Right atrium auricular region (tissue), 2 donors: ENCODE measurements around the gene EWSR1. TPM values are rescaled to one million over a fixed set of nuclear protein-coding genes. Genes with fewer than 3 reads are reported as not detected.

Source experiments
- DNase-seq: peaks from one replicate; pipeline ENCODE4 v3.0.0-alpha.2; 2019; ENCODE audit warnings: low spot score
- H3K27ac ChIP-seq, 2 donors: fragments of 200-600 bp; sonication (generic); 1 replicate in 1 of 2; 2 replicates in 1 of 2; pipeline ENCODE4 v1.5.1; 2016 to 2019
- H3K27me3 ChIP-seq, 2 donors: fragments of 200-600 bp; sonication (generic); one replicate each; pipeline versions ENCODE4 v1.5.1 to v1.6.0; 2017 to 2019
- H3K36me3 ChIP-seq: fragments of 200-600 bp; sonication (generic); one replicate; pipeline ENCODE4 v1.5.1; 2016
- H3K4me1 ChIP-seq, 2 donors: fragments of 200-600 bp; sonication (generic); one replicate each; pipeline versions ENCODE4 v1.5.1 to v1.6.0; 2017 to 2019
- H3K4me3 ChIP-seq, 2 donors: fragments of 200-600 bp; sonication (generic); 1 replicate in 1 of 2; 2 replicates in 1 of 2; pipeline ENCODE4 v1.5.1; 2017 to 2019; ENCODE audit warnings: mild to moderate bottlenecking in 1 of 2, moderate library complexity in 1 of 2
- H3K9me3 ChIP-seq, 2 donors: fragments of 200-600 bp; sonication (generic); one replicate each; pipeline ENCODE4 v1.5.1; 2019
- CTCF ChIP-seq, 2 donors: fragments of 200-600 bp; sonication (generic); IDR thresholded peaks; one replicate each; pipeline ENCODE4 v1.5.1; 2019; ENCODE audit warnings: antibody characterized with exemption in 2 of 2
- total RNA-seq, 2 donors: library from RNA; depleted of rRNA; stranded (reverse); fragments of >200 nt; gene quantifications; one replicate each; pipeline ENCODE4 v1.1.0, GENCODE V29; 2016

The EWSR1 gene
- total RNA-seq, 2 donors from 2014 or later, result 153 to 179 TPM

DNA sequence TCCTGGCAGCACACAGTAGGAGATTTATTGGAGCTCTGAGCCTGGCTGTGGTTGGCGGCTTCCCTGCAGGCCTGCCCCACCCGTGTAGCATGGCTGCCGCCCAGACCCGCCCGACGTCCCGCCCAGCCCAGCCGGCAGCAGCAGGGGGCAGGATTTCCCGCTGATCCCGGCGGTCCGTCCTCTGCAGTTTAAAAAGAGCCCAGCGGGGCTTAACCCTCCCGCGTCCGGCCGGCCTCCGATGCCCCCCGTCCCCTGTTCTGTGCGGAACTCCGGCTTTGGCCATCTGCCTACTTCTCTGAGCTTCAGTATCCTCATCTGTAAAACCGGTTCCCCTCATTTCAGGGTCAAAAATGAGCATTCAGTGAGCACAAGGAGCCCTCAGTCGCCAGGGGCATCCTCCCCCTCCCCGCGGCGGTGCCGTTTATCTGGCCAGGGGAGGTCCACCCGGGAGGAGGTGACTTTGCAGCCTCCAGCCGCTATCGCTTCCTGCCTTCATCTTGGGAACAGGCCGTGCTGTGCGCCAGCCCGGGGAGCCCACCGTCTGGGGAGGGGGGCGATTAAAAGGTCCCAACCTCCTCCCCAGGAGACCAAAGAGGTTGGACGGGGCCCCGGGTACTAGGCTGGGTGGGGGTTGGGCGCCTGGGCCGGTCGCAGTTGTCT, 38.2 kb downstream of the EWSR1 start, which contains the start of gene GAS2L1:
Gene GAS2L1, plus strand, starts transcription at position 476 of the 660 bp plus-strand sequence. CDS start 1,456 bp downstream, outside the sequence.
- Histone ChIP-seq H3K36me3 (no peaks in the 10 kb centered on the region), H3K27ac (peak within 1 kb of the TSS; percentile 88 to 89), H3K4me1 (peaks cover 0 to 54% of the 10 kb centered on the region in 2 donors), H3K9me3 (no peaks in the 10 kb centered on the region), H3K4me3 (peak within 1 kb of the TSS; percentile 81 to 91), H3K27me3 (no peaks in the 10 kb centered on the region)
- peak; percentile 89 for DNase-seq
- TF ChIP-seq CTCF (IDR thresholded peaks at IDR 0.05), result peak; percentile 63 to 88

DNA sequence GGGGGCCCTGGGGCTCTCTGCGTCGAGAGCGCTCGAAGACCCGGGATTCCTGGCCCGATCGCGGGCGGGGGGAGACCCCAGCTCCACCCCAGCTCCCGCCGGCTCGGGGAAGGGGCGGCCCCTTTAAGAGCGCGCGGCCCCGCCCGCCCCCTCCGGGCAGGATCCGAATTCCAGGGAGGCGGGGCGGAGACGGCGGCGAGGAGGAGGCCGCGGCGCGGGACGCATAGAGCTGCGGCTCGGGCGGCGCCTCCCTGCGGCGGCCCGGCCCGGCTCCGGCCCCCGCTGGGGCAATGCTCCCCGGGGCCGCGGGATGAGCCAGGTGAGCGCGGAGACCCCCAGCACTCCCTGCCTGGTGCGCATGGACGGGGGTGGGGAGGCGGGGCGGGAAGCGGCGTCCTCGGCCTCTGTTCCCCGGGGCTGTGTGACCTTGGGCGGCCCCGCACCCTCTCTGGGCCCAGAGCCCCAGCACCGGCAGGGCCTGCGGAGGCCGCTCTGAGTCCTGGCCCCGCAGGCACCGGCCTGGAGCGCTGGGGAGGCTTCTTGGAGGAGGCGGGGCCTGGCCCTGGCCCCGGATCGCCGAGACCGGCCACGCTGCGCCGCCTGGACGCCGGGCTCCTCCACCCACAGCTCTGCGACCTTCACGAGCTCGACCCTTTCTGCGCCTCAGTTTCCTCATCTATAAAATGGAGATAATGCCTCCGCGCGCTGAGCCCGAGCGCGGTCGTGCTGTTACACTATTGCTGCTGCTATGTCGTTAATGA, 38.9 kb downstream of the EWSR1 start:
- Histone ChIP-seq H3K36me3 (peaks cover 3% of the 10 kb centered on the region), H3K4me3 (peak overlapping the region; percentile 81 to 91), H3K9me3 (no peaks in the 10 kb centered on the region), H3K27me3 (no peaks in the 10 kb centered on the region), H3K4me1 (peaks cover 0 to 61% of the 10 kb centered on the region in 2 donors), H3K27ac (peak overlapping the region; percentile 88 to 89)
- DNase-seq, result peak; percentile 79
- peak in 1 of 2 donors; percentile 55 for TF ChIP-seq CTCF (IDR thresholded peaks at IDR 0.05)

GRCh38 chr22:29307596-29308147, 39.6 kb downstream of the EWSR1 start:
- Histone ChIP-seq H3K27ac (peak overlapping the region; percentile 88 to 89), H3K9me3 (no peaks in the 10 kb centered on the region), H3K36me3 (peaks cover 9% of the 10 kb centered on the region), H3K27me3 (no peaks in the 10 kb centered on the region), H3K4me3 (peak overlapping the region; percentile 81 to 91), H3K4me1 (peaks cover 0 to 64% of the 10 kb centered on the region in 2 donors)
- TF ChIP-seq CTCF (IDR thresholded peaks at IDR 0.05), result no peak
- DNase-seq, result no peak

- H3K4me3 ChIP-seq, result peak overlapping the region; percentile 81 to 91
- peaks cover 9% of the 10 kb centered on the region for H3K36me3 ChIP-seq
- no peak for TF ChIP-seq CTCF (IDR thresholded peaks at IDR 0.05)
- H3K27me3 ChIP-seq, result no peaks in the 10 kb centered on the region
- H3K4me1 ChIP-seq, result peaks cover 0 to 62% of the 10 kb centered on the region in 2 donors
- H3K27ac ChIP-seq, result peak overlapping the region; percentile 88 to 89
- no peak for DNase-seq
- no peaks in the 10 kb centered on the region for H3K9me3 ChIP-seq
Measured at GRCh38 chr22:29308148-29308790, 40.2 kb downstream of the EWSR1 start.

- H3K4me3 ChIP-seq, result peak overlapping the region; percentile 81 to 91
- no peak for TF ChIP-seq CTCF (IDR thresholded peaks at IDR 0.05)
- H3K27ac ChIP-seq, result peak overlapping the region; percentile 88 to 89
- H3K4me1 ChIP-seq, result peaks cover 0 to 64% of the 10 kb centered on the region in 2 donors
- no peaks in the 10 kb centered on the region for H3K27me3 ChIP-seq
- H3K9me3 ChIP-seq, result no peaks in the 10 kb centered on the region
- no peak for DNase-seq
- H3K36me3 ChIP-seq, result peaks cover 9% of the 10 kb centered on the region
Measured at GRCh38 chr22:29308791-29309262, 40.8 kb downstream of the EWSR1 start.
